ENCODE results near the gene CDH7.

DNA sequence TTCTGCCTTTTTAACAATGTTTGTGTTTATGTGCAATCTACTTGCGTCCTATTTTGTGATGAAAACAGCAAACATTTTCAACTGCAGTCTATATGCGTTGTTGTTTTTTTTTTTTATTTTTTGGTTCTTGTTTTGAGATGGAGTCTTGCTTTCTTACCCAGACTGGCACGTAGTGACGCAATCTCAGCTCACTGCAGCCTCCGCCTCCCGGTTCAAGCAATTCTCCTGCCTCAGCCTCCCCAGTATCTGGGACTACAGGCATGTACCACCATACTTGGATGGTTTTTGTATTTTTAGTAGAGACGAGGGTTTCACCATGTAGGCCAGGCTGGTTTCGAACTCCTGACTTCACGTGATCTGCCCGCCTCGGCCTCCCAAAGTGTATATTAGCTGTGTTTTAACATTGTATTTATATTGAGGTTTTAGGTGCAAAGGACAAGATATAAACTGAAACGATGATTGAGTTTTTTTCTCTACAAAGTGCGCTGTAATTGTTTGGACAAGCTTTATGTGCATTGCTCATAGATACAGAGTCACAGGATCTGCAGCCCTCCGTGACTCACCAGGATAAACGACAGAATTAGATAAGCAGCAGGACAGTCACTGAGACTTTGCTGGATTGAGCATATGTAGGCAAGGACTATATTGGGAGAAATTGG is 17.4 kb downstream of the CDH7 start:
- no peak for TF ChIP-seq ZNF124 (CRISPR knock-in tag; IDR thresholded peaks at IDR 0.05)
- no peak for TF ChIP-seq SIN3A (IDR thresholded peaks at IDR 0.05; ENCODE audit: borderline replicate concordance, low read depth, low read length)
- no peak for TF ChIP-seq YY1 (IDR thresholded peaks at IDR 0.05; ENCODE audit: insufficient read depth, insufficient replicate concordance, low read depth, low read length)
- no peak for TF ChIP-seq HOXA7 (CRISPR knock-in tag; IDR thresholded peaks at IDR 0.05)
- TF ChIP-seq, protein P1, sequence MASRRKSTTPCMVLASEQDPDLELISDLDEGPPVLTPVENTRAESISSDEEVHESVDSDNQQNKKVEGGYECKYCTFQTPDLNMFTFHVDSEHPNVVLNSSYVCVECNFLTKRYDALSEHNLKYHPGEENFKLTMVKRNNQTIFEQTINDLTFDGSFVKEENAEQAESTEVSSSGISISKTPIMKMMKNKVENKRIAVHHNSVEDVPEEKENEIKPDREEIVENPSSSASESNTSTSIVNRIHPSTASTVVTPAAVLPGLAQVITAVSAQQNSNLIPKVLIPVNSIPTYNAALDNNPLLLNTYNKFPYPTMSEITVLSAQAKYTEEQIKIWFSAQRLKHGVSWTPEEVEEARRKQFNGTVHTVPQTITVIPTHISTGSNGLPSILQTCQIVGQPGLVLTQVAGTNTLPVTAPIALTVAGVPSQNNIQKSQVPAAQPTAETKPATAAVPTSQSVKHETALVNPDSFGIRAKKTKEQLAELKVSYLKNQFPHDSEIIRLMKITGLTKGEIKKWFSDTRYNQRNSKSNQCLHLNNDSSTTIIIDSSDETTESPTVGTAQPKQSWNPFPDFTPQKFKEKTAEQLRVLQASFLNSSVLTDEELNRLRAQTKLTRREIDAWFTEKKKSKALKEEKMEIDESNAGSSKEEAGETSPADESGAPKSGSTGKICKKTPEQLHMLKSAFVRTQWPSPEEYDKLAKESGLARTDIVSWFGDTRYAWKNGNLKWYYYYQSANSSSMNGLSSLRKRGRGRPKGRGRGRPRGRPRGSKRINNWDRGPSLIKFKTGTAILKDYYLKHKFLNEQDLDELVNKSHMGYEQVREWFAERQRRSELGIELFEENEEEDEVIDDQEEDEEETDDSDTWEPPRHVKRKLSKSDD (CRISPR knock-in tag; IDR thresholded peaks at IDR 0.05; ENCODE audit: low read depth) = no peak
- TF ChIP-seq MXI1 (IDR thresholded peaks at IDR 0.05; ENCODE audit: borderline replicate concordance, low read depth, low read length) = no peak
- TF ChIP-seq JUND (CRISPR knock-in tag; IDR thresholded peaks at IDR 0.05) = no peak
- TF ChIP-seq KLF11 (CRISPR knock-in tag; IDR thresholded peaks at IDR 0.05) = no peak
- no peak for TF ChIP-seq ELF4 (CRISPR knock-in tag; IDR thresholded peaks at IDR 0.05; ENCODE audit: borderline replicate concordance)
- TF ChIP-seq, protein P2, sequence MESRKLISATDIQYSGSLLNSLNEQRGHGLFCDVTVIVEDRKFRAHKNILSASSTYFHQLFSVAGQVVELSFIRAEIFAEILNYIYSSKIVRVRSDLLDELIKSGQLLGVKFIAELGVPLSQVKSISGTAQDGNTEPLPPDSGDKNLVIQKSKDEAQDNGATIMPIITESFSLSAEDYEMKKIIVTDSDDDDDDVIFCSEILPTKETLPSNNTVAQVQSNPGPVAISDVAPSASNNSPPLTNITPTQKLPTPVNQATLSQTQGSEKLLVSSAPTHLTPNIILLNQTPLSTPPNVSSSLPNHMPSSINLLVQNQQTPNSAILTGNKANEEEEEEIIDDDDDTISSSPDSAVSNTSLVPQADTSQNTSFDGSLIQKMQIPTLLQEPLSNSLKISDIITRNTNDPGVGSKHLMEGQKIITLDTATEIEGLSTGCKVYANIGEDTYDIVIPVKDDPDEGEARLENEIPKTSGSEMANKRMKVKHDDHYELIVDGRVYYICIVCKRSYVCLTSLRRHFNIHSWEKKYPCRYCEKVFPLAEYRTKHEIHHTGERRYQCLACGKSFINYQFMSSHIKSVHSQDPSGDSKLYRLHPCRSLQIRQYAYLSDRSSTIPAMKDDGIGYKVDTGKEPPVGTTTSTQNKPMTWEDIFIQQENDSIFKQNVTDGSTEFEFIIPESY (CRISPR knock-in tag; IDR thresholded peaks at IDR 0.05) = no peak
- TF ChIP-seq, protein P3, sequence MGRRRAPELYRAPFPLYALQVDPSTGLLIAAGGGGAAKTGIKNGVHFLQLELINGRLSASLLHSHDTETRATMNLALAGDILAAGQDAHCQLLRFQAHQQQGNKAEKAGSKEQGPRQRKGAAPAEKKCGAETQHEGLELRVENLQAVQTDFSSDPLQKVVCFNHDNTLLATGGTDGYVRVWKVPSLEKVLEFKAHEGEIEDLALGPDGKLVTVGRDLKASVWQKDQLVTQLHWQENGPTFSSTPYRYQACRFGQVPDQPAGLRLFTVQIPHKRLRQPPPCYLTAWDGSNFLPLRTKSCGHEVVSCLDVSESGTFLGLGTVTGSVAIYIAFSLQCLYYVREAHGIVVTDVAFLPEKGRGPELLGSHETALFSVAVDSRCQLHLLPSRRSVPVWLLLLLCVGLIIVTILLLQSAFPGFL (CRISPR knock-in tag; IDR thresholded peaks at IDR 0.05) = no peak
- no peak for TF ChIP-seq TCF7 (IDR thresholded peaks at IDR 0.05; ENCODE audit: low read depth)

Data from HepG2 (cell line).